Measurements from ENCODE around the gene ELL. TPM values are rescaled to one million over a fixed set of nuclear protein-coding genes. Genes with fewer than 3 reads are reported as not detected.
A peak's percentile ranks its signal among the peaks of the same experiment; 100 is the strongest.
"Not testable (repeated sequence)": the region's sequence is repeated elsewhere in the genome, so short reads cannot be mapped to it uniquely, and the experiment has no call there.

Gene ELL
- total and polyA plus RNA-seq, 2 experiments from 2014 or later = 16.4 to 24.2 TPM

- peaks cover 33% of the 10 kb centered on the region for H3K79me2 ChIP-seq (ENCODE audit: insufficient read depth)
- peak overlapping the region; percentile 58 for H3K27ac ChIP-seq
- H2AFZ ChIP-seq = peak overlapping the region; percentile 48
- peak overlapping the region; percentile 83 for H3K4me2 ChIP-seq (ENCODE audit: unreplicated experiment)
- in situ Hi-C loops (cut with MboI) = no loop called here
- DNase-seq = peak; percentile 58
- no peaks in the 10 kb centered on the region for H3K27me3 ChIP-seq (replicated peaks; ENCODE audit: insufficient read depth)
- no peaks in the 10 kb centered on the region for H3K9me3 ChIP-seq (ENCODE audit: low read depth)
- H3K9ac ChIP-seq = peak overlapping the region; percentile 88
- 0 out of 2 replicates have a peak, but pooled peaks cover 8% of the 10 kb centered on the region for H3F3A ChIP-seq (ENCODE audit: insufficient read depth)
- H3K4me3 ChIP-seq = peak overlapping the region; percentile 75
- no peaks in the 10 kb centered on the region for H4K20me1 ChIP-seq (ENCODE audit: insufficient read depth)
- peaks cover 16% of the 10 kb centered on the region for H3K4me1 ChIP-seq (ENCODE audit: insufficient read depth)
- H3K36me3 ChIP-seq (ENCODE audit: low read depth) = no peaks in the 10 kb centered on the region; the same call in 1 of the 2 replicates
- TF ChIP-seq EZH2 (IDR thresholded peaks at IDR 0.05; ENCODE audit: insufficient read depth, poor library complexity, severe bottlenecking) (no peak), EZH2phosphoT487 (IDR thresholded peaks at IDR 0.05; ENCODE audit: insufficient read depth, low read depth) (no peak)
- H3K9me2 ChIP-seq (ENCODE audit: insufficient read depth) = no peaks in the 10 kb centered on the region
- WGBS, 2 experiments (ENCODE audit: low coverage in 1 of 2, low lambda C conversion rate in 2 of 2, missing lambda C conversion rate in 2 of 2) = 19 to 30% methylated on average over 7 to 11 of the region's 11 CpGs
These were observed 20.4 kb upstream of the ELL start for GRCh38 chr19:18541992-18542940.

GRCh38 chr19:18541258-18541991, 19.6 kb upstream of the ELL start:
- peak overlapping the region; percentile 58 for H3K27ac ChIP-seq
- H3F3A ChIP-seq (ENCODE audit: insufficient read depth) = 0 out of 2 replicates have a peak, but pooled peaks cover 8% of the 10 kb centered on the region
- peaks cover 33% of the 10 kb centered on the region for H3K79me2 ChIP-seq (ENCODE audit: insufficient read depth)
- H4K20me1 ChIP-seq (ENCODE audit: insufficient read depth) = no peaks in the 10 kb centered on the region
- H3K27me3 ChIP-seq (replicated peaks; ENCODE audit: insufficient read depth) = no peaks in the 10 kb centered on the region
- peak overlapping the region; percentile 88 for H3K9ac ChIP-seq
- TF ChIP-seq EZH2 (IDR thresholded peaks at IDR 0.05; ENCODE audit: insufficient read depth, poor library complexity, severe bottlenecking) = no peak
- no peak for TF ChIP-seq EZH2phosphoT487 (IDR thresholded peaks at IDR 0.05; ENCODE audit: insufficient read depth, low read depth)
- no peaks in the 10 kb centered on the region for H3K9me3 ChIP-seq (ENCODE audit: low read depth)
- H3K4me1 ChIP-seq (ENCODE audit: insufficient read depth) = peaks cover 16% of the 10 kb centered on the region
- H3K4me2 ChIP-seq (ENCODE audit: unreplicated experiment) = peak overlapping the region; percentile 83
- peak overlapping the region; percentile 75; the same call in 1 of the 2 replicates for H3K4me3 ChIP-seq
- H2AFZ ChIP-seq = no peak overlapping the region
- in situ Hi-C loops (cut with MboI) = no loop called here
- H3K9me2 ChIP-seq (ENCODE audit: insufficient read depth) = no peaks in the 10 kb centered on the region
- H3K36me3 ChIP-seq (ENCODE audit: low read depth) = no peaks in the 10 kb centered on the region; the same call in 1 of the 2 replicates
- 66 to 67% methylated on average over 21 of the region's 21 CpGs for WGBS, 2 experiments (ENCODE audit: low coverage in 1 of 2, low lambda C conversion rate in 2 of 2, missing lambda C conversion rate in 2 of 2)
- peak; percentile 86 for DNase-seq

GRCh38 chr19:18540200-18540599, 18.3 kb upstream of the ELL start:
- DNase-seq; H3F3A ChIP-seq (ENCODE audit: insufficient read depth); H3K4me3 ChIP-seq; H3K4me2 ChIP-seq (ENCODE audit: unreplicated experiment); H3K27ac ChIP-seq; H3K9me3 ChIP-seq (ENCODE audit: low read depth); H3K9me2 ChIP-seq (ENCODE audit: insufficient read depth); H3K9ac ChIP-seq; in situ Hi-C loops (cut with MboI); H2AFZ ChIP-seq; H3K36me3 ChIP-seq (ENCODE audit: low read depth); H3K27me3 ChIP-seq (replicated peaks; ENCODE audit: insufficient read depth); H4K20me1 ChIP-seq (ENCODE audit: insufficient read depth): not testable (repeated sequence)
- peaks cover 16% of the 10 kb centered on the region for H3K4me1 ChIP-seq (ENCODE audit: insufficient read depth)
- peaks cover 33% of the 10 kb centered on the region for H3K79me2 ChIP-seq (ENCODE audit: insufficient read depth)
- WGBS, 2 experiments (ENCODE audit: low coverage in 1 of 2, low lambda C conversion rate in 2 of 2, missing lambda C conversion rate in 2 of 2) = 90 to 100% methylated on average over 1 of the region's 1 CpG

- DNase-seq = no peak
- no peak overlapping the region for H2AFZ ChIP-seq
- H3K27ac ChIP-seq = no peak overlapping the region
- 0 out of 2 replicates have a peak, but pooled peaks cover 8% of the 10 kb centered on the region for H3F3A ChIP-seq (ENCODE audit: insufficient read depth)
- H3K9me3 ChIP-seq (ENCODE audit: low read depth) = no peaks in the 10 kb centered on the region
- TF ChIP-seq EZH2phosphoT487 (IDR thresholded peaks at IDR 0.05; ENCODE audit: insufficient read depth, low read depth) (no peak), EZH2 (IDR thresholded peaks at IDR 0.05; ENCODE audit: insufficient read depth, poor library complexity, severe bottlenecking) (no peak)
- WGBS, 2 experiments (ENCODE audit: low coverage in 1 of 2, low lambda C conversion rate in 2 of 2, missing lambda C conversion rate in 2 of 2) = 97% methylated on average over 9 to 19 of the region's 19 CpGs
- H3K27me3 ChIP-seq (replicated peaks; ENCODE audit: insufficient read depth) = no peaks in the 10 kb centered on the region
- peaks cover 33% of the 10 kb centered on the region for H3K79me2 ChIP-seq (ENCODE audit: insufficient read depth)
- no peak overlapping the region for H3K9ac ChIP-seq
- no peaks in the 10 kb centered on the region for H3K9me2 ChIP-seq (ENCODE audit: insufficient read depth)
- in situ Hi-C loops (cut with MboI) = no loop called here
- no peak overlapping the region for H3K4me2 ChIP-seq (ENCODE audit: unreplicated experiment)
- no peaks in the 10 kb centered on the region for H4K20me1 ChIP-seq (ENCODE audit: insufficient read depth)
- H3K4me3 ChIP-seq = no peak overlapping the region
- no peaks in the 10 kb centered on the region; the same call in 1 of the 2 replicates for H3K36me3 ChIP-seq (ENCODE audit: low read depth)
- H3K4me1 ChIP-seq (ENCODE audit: insufficient read depth) = peaks cover 16% of the 10 kb centered on the region
These were observed 17.5 kb upstream of the ELL start for GRCh38 chr19:18539372-18539771.

Measured in GM23248 (cell line).